ENCODE results near the gene KLK7. TPM values are rescaled to one million over a fixed set of nuclear protein-coding genes. Genes with fewer than 3 reads are reported as not detected.

KLK7 gene
- total RNA-seq, 3 donors from 2014 or later, result not detected

- intact Hi-C loops (cut with DNase I, micrococcal nuclease), result no loop called here
- no peak overlapping the region for H3K4me3 ChIP-seq
- no peaks in the 10 kb centered on the region for H3K4me1 ChIP-seq (ENCODE audit: low read depth)
- TF ChIP-seq CTCF (IDR thresholded peaks at IDR 0.05), result no peak
- H3K9me3 ChIP-seq, result no peaks in the 10 kb centered on the region
- ATAC-seq (no peak), DNase-seq (no peak)
- H3K36me3 ChIP-seq (ENCODE audit: low read depth), result no peaks in the 10 kb centered on the region
Measured at GRCh38 chr19:51010066-51010795, 26.5 kb upstream of the KLK7 start.

- no peaks in the 10 kb centered on the region for H3K9me3 ChIP-seq
- intact Hi-C loops (cut with DNase I, micrococcal nuclease), result no loop called here
- TF ChIP-seq CTCF (IDR thresholded peaks at IDR 0.05), result no peak
- ATAC-seq (no peak), DNase-seq (no peak)
- no peak overlapping the region for H3K4me3 ChIP-seq
- no peaks in the 10 kb centered on the region for H3K36me3 ChIP-seq (ENCODE audit: low read depth)
- H3K4me1 ChIP-seq (ENCODE audit: low read depth), result no peaks in the 10 kb centered on the region
Measured at GRCh38 chr19:51009061-51009891, 25.6 kb upstream of the KLK7 start.

DNA sequence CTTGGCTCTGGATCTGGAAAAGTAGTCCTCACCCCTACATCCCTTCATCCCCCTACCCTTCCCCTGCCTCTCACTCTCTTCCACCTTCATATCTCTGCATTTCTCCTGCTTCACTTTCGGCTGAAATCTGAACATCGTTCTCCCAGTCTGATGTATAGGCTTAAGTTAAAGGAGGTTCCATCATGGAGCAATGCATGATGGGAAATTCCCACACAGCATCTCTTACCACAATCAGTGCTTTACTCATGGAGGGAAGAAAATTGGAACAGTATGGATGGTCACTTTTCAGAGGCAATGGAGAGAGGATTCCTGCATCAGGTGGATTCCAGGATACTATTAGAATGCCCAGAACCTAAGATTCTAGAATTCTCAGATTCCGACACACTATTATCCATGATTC, 23.8 kb upstream of the KLK7 start:
- no peak for DNase-seq
- no peaks in the 10 kb centered on the region for H3K36me3 ChIP-seq (ENCODE audit: low read depth)
- intact Hi-C loops (cut with DNase I, micrococcal nuclease), result no loop called here
- ATAC-seq, result no peak
- no peak overlapping the region for H3K4me3 ChIP-seq
- no peak for TF ChIP-seq CTCF (IDR thresholded peaks at IDR 0.05)
- no peaks in the 10 kb centered on the region for H3K9me3 ChIP-seq
- H3K4me1 ChIP-seq (ENCODE audit: low read depth), result no peaks in the 10 kb centered on the region

GRCh38 chr19:51006406-51006805, 22.7 kb upstream of the KLK7 start:
- intact Hi-C loops (cut with DNase I, micrococcal nuclease), result no loop called here
- no peak for ATAC-seq
- DNase-seq, result no peak
- H3K9me3 ChIP-seq, result no peaks in the 10 kb centered on the region
- no peak overlapping the region for H3K4me3 ChIP-seq
- no peak for TF ChIP-seq CTCF (IDR thresholded peaks at IDR 0.05)
- no peaks in the 10 kb centered on the region for H3K36me3 ChIP-seq (ENCODE audit: low read depth)
- H3K4me1 ChIP-seq (ENCODE audit: low read depth), result no peaks in the 10 kb centered on the region

DNA sequence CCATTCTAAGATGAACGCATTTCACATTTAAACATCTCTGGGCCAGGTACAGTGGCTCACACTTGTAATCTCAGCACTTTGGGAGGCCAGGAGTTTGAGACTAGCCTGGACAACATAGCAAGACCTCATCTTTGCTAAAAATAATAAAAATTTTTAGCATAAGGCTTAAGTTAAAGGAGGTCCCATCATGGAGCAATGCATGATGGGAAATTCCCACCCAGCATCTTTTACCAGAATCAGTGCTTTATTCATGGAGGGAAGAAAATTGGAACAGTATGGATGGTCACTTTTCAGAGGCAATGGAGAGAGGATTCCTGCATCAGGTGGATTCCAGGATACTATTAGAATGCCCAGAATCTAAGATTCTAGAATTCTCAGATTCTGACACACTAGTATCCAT, 21.5 kb upstream of the KLK7 start:
- no peak for ATAC-seq
- no peak for DNase-seq
- Histone ChIP-seq H3K4me1 (ENCODE audit: low read depth) (no peaks in the 10 kb centered on the region), H3K4me3 (no peak overlapping the region), H3K9me3 (no peaks in the 10 kb centered on the region), H3K36me3 (ENCODE audit: low read depth) (no peaks in the 10 kb centered on the region)
- intact Hi-C loops (cut with DNase I, micrococcal nuclease), result no loop called here
- TF ChIP-seq CTCF (IDR thresholded peaks at IDR 0.05), result no peak
